SHP77 treated with DMSO at 0.1 percent for 48 hours (cell line): ENCODE data around the gene ADARB2.

Experiments
- DNase-seq: peaks from one replicate; lab custom pipeline; 2025; lab: John Stamatoyannopoulos, UW

Gene ADARB2

DNA sequence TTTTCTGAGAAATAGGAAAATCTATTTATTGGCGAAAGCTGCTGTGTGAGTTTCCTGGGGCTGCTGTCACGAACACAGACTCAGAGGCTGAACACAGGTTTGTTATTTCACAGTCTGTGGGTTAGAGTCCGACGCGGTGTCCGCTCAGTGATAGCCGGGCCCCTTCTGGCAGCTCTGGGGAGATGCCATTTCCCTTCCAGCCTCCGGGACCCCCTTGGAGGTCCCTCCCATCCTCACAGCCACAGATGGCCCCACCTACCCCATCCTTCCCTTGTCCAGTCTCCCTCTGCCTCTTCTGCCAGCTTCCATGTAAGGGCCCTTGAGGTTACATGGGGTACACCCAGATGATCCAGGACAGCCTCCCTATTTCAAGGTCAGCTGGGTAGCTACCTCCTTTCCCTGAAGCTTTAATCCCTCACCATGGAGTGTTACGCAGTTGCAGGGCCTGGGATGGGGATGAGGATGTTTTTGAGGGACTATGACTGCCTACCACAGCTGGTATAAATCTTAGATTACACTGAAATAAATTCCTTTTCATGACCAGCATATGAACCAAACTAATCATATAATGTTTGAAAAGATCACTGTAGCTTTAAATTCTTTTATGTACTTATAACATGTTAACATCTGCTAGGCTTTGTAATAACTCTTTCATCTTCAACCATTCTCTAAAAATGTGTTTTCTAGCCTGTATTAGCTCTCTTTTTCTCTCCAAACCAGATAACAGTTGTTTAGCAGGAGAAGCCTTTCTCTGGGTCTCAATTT is 582.6 kb downstream of the ADARB2 start:
- DNase-seq, result no peak

GRCh38 chr10:1153805-1154351 is 583.4 kb downstream of the ADARB2 start:
- no peak for DNase-seq

DNA sequence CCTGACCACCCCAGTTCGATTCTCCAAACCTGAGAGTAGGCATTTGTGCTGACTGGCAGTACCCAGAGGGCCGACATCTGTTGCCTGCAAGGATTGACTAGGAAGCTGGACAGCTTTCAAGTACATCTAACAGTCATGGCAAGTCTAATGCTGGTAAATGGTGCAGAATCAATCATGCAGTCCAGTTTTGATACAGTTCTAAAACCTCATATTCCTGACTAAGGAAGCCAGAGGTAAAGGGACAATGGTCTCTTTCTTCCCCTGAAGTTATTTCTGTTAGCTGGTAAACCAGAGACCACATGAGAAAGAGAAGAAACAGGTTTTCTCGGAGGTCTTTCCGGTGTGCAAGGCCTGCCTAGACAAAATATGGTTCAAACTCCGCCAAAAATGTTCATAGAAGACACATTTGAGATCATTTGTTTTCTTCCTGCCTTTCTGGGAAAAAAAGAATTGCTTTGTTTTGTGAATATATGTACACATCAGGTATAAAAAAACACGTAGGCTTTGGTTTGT is 584.0 kb downstream of the ADARB2 start:
- DNase-seq, result no peak

DNA sequence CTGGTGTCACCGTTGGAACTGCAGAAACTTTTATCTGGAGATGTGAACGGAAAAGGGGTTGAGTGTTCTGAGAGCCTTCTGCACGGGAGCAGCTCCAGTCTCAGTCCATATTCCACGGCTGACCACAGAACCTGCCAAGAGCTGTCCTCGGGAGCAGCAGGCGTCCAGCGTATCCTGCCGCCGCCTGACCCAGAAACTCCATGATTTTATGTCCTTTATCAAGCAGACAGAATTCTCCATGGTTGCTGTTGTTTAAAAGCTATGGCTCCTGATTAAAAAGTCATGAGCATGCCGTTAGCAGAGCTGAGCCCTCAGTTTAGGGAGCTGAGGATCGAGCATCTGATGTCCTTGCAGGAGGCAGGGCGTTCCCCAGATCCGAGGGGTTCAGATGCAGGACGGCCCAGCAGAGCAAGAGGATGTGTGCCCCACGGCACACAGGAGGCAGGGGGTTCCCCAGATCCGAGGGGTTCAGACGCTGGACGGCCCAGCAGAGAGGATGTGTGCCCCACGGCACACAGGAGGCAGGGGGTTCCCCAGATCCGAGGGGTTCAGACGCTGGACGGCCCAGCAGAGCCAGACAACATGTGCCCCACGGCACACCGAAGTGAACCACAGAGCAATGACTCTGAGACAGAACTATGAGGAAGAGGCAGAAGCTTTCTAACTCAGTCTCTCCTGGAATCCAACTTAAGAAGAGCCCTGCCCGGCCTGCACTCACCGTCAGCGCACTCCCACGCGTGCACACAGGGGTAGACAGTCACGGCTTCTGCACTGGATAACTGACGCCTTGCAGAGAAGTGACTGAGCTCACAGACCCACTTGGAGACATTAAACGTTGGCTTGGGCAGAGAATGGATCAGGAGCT is 584.7 kb downstream of the ADARB2 start:
- DNase-seq, result no peak

DNA sequence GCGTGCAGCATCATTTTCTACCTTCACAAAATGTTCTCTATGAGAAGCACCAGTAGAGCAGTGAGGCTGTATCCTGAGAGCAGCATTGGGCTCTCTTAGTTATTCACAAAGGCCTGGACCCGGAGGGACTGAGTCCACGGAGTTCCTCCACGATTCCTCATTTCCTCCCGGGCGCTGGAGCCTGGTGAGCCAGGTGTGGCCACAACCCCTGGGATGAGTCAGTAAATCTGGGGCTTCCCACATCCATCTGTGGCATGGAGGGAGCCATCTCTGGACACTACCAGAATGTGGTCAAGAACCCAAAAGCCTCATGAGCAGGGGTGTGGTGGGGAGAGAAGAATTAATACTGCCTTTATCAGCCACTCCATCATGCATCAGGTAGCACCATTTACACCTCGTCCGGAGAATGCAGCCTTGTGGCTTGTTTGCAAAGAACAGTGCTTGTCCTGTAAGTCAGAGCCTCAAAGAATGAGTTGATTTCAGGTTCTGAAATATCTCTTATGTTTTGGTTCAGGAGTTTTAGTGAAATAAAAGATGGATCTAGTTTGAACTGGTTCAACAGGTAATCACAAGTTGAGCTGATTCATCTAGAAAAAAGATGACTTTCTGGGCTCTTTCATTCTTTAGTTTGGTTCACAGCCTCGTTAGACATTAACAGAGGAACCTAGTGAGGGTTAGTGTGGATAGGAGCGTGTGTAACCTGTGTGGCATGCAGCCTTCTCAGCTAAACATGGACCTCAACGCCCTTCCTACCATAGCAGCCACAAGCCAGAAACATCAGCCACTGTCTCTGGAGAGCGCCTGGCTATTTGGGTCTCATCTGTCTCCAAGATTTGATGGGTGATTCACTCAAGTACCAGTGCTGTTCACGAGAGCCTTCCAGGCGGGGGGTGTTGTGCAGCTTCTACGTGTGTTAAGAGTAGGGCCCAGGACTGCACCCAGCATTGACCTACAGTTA is 586.0 kb downstream of the ADARB2 start:
- DNase-seq, result no peak

DNA sequence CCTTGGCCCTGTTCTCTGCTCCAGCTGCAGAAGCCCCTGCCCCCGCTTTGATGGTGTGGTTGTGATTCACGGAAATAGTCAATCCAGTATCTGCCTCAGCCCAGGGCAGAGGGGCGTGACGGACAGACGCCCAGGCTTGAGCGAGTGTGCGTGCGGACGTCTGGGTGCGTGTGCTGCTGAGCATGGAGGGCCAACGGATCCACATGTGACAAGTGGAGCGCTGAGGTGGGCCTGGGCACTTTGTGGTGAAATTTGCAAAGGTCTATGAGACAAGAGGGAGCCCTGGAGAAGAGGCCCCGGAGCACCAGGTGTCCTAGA is 586.7 kb downstream of the ADARB2 start:
- no peak for DNase-seq

GRCh38 chr10:1149793-1150637 is 587.3 kb downstream of the ADARB2 start:
- DNase-seq, result no peak

DNA sequence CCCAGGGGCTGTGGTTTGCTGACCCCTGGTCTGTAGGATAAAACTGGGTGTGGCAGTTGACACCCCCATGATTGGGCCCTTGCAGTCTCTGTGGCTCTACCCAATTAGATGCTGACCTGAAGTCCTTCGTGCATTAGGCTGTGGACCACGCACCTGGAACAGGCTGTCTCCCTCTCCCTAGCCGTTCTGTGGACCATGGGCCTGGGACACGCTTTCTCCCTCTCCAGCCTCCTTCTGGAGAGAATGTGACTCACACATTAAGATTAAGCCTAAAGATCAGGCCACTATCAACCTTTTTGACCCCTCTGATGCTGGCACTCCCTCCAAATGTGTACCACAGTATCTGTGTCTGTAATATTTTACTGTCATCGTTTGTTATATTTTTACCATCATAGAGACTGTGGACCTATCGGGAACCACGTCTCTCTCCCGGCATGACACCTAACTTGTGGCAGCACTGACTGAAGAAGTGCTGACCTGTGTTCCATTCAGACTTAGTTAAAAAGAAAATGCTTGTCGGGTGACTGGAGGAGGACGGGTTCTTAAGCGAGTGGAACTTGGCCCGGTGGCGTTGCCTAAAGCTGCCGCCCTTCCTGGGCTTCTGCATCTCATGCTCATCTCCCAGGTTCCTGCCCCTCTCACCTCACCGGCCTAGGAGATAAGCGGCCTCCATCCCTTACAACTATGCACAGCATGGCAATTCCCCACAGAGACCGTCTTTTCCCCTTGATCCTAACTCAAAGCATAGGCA is 588.3 kb downstream of the ADARB2 start:
- DNase-seq, result no peak

DNA sequence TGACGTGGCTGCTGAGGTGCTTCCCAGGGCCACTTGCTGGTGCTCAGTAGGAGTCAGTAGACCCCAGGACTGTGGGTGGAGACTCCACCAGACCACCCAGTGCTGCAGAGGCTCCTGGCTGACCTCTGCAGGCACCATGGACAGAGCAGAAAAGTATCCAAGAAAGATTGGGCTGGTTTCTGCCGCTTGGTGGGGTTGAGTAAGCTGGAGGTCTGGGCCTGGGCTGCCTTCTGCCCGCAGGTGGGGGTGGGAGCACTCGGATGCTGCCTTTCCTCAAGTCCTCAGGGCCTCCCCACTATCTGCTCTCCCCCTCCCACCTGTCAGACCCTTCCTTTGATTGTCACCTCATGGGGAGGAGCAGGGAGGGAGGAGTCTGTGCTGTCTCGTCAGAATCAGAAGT is 589.5 kb downstream of the ADARB2 start:
- no peak for DNase-seq

DNA sequence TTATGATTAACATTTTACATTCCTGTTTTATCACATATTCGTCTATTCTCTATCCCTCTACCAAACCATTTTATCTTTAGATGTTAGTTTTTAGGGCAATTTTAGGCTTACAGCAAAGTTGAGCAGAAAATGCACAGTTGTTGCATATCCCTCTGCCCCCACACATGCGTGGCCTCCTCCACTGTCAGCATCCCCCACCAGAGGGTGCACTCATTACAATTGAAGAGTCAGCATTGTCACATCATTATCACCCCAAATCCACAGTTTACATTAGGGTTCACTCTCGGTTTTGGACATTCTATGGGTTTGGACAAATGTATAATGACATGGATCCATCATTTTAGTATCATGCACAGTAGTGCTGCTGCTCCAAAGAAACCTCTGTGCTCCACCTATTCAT is 594.7 kb downstream of the ADARB2 start:
- no peak for DNase-seq

DNA sequence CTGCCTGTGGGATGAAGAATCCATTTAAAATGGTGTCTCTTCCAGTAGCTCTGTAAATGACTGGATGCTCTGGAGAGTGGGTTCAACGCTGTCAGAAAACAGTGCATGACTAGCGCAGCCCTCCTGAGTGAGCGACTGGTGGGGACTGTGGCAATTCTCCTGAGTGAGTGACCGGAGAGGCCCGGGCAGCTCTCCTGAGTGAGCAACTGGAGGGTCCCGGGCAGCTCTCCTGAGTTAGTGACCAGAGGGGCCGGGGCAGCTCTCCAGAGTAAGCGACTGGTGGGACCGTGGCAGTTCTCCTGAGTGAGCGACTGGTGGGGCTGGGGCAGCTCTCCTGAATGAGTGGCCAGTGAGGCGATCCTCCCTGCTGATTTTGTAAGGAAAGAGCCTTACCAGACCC is 595.6 kb downstream of the ADARB2 start:
- no peak for DNase-seq

DNA sequence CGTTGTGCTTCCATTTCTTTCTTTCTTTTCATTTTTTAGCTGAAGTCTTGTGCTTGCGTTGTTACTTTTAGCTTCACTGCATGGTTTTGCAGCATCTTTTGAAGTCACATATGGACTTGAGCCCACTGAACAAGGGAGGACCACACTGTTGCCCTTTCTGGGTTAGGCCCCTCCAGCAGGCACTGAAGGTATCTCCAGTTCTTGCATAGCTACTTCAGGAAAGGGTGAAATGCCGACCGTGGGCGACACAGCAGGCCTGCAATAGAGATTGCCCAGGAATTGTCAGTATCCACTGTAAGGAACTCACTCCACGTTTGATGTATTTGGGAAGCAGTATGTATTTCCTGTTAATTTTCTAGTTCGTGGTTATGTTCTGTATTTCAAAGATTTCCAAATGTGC is 596.1 kb downstream of the ADARB2 start:
- no peak for DNase-seq

DNA sequence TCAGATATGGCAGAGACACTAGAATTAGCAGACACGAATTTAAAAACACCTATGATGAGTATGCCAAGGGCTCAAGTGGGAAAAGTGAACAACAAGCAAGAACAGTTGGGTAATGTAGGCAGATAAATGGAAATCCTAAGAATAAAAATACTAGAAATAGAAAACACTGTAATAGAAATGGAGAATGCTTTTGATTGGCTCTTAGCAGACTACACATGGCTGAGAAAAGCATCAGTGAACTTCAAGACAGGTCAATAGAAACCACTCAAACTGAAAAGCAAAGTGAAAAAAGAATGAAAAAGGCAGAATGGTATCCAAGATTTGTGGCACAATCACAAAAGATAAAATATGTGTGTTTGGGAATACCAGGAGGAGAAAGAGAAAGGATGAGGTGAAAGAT is 598.8 kb downstream of the ADARB2 start:
- DNase-seq, result no peak

DNA sequence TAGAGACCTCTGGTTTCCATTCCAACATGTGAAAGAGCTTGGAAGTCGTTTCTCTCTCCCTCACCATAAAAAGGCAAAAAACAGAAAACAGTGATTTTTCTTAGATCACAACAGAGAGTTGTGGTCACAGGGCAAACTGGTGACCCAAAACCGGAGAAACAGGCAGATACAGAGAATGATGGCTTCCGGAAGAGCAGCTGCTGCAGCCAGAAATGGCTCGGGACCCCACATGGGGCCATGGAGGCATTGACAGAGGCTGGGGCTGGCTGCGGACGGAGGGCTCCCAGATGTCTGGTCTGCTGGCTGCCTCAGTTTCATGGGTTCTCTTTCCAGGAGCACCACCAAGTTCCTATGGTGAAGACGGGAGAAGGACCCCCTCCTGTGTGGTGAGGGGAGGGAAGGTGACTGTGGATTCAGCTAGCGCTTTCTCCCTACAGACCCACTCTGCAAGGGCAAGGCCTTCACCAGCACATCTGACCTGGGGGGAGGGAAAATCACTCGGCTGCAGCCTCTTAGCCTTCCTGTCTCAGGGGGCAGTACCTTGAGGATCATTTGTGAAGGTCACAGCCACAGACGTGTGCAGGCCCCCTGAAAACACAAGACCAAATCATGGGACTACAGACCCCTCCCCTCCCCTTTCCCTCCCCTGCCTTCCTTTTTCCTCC is 599.7 kb downstream of the ADARB2 start:
- no peak for DNase-seq

- DNase-seq, result no peak
These were observed 601.1 kb downstream of the ADARB2 start for GRCh38 chr10:1136268-1136667.

DNA sequence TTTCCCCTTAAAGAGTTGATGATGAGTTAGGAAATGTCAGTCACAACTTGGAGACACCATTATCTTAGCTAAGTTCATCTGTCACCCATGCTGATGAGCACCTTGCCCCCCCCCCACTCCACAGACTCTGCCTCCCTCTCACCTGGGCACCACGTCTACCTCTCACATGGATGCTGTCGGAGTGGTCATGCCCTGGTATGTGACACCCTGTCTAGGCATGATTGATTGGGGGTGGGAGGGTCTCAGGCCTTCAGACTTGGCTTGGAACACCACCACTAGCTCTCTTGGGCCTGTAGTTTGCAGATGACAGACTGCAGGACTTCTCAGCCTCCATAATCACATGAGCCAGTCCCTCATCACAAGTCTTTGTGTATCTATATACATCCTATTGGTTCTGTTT is 603.2 kb downstream of the ADARB2 start:
- DNase-seq, result no peak

DNA sequence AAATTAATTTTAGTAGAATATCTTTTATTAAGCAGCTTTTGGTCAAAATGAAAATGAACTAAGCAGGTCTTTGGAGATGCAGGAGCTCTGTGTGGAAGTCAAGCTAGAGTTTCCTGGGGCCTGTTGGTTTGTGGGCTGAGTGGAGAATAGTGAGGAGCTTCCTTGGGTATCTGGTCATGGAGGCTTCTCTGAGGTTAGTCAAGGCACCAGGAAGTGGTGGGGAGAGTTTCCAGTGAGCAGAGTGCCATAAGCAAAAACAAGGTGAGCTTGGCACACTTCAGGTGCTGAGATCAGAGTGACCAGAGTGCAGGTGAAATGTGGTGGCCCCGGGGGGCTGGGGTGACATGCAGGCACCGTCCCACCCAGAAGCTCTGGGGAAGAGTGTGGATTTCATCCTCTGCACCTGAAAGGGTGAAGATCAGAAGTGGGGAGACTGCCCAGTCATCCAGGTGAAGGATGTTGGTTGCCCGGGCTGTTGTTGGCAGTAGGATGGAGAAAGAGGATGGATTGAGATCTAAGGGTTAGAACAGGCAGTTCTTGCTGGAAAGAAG is 603.8 kb downstream of the ADARB2 start:
- DNase-seq, result no peak

GRCh38 chr10:1132584-1132983 is 604.7 kb downstream of the ADARB2 start:
- DNase-seq, result no peak
